Endothelial cell of umbilical vein (primary cell): ENCODE data around the gene TEX53. TPM values are rescaled to one million over a fixed set of nuclear protein-coding genes. Genes with fewer than 3 reads are reported as not detected.

Experiments used
- polyA plus RNA-seq, 4 experiments: library from polyadenylated mRNA; depleted of rRNA in 3 of 4; stranded (reverse) in 3 of 4; unstranded in 1 of 4; fragments of >200 nt; gene quantifications; 2 replicates each; pipeline versions ENCODE4 v1.2.1 to v1.2.3, GENCODE V29; 2011 to 2012; ENCODE audit warnings: missing spikeins in 1 of 4
- small RNA-seq: library from RNA; depleted of rRNA; stranded (forward); fragments of <200 nt; gene quantifications from one replicate; pipeline ENCODE3, GENCODE V24; 2012; ENCODE audit warnings: low replicate concordance, low read depth; ENCODE audit not compliant: insufficient read depth, insufficient read length
- total RNA-seq: library from RNA; stranded (reverse); gene quantifications from 2 replicates; pipeline ENCODE4 v1.2.3, GENCODE V29; 2021

The TEX53 gene
- total and polyA plus RNA-seq, 2 donors (not counting 3 experiments of a cell fraction or from before 2014, with no cell fraction given): not detected

Small RNA genes within 50 kb of the gene (small RNA-seq; reads per million reads assigned to genes)
- gene RF00019: not detected

Other genes with a start within 250 kb of the TEX53 start
- gene WHRN, start 152.3 kb downstream of the TEX53 start, total RNA-seq: 0.69 and 1.1 TPM in 2 replicates
- gene WHRN, start 152.3 kb downstream of the TEX53 start, polyA plus RNA-seq: 0.35 and 0.53 TPM in 2 replicates
- 78.9 and 82.0 TPM in 2 replicates for gene ATP6V1G1, start 70.0 kb downstream of the TEX53 start, total RNA-seq
- gene ATP6V1G1, start 70.0 kb downstream of the TEX53 start, polyA plus RNA-seq: 72.0 and 96.9 TPM in 2 replicates
- gene TMEM268, start 46.5 kb downstream of the TEX53 start, total RNA-seq: 7.6 and 8.8 TPM in 2 replicates
- gene TMEM268, start 46.5 kb downstream of the TEX53 start, polyA plus RNA-seq: 7.5 and 8.2 TPM in 2 replicates
- not detected in 2 replicates for gene TEX48, start 24.4 kb upstream of the TEX53 start, total RNA-seq
- gene TEX48, start 24.4 kb upstream of the TEX53 start, polyA plus RNA-seq: not detected in 2 replicates
- gene TNFSF15, start 148.2 kb upstream of the TEX53 start, total RNA-seq: 13.6 and 14.3 TPM in 2 replicates
- gene TNFSF15, start 148.2 kb upstream of the TEX53 start, polyA plus RNA-seq: 7.3 and 8.4 TPM in 2 replicates